Epidermal melanocyte (primary cell): ENCODE data around the gene TEKT2.

Experiments
- DNase-seq: peaks from one replicate; pipeline ENCODE4 v3.0.0; 2011; ENCODE audit warnings: low spot score; ENCODE audit not compliant: insufficient read length

The TEKT2 gene

GRCh38 chr1:36083635-36084496, at the start of gene TEKT2:
TSS of gene TEKT2 (plus strand) at chr1:36084094. CDS start at chr1:36084922, 828 bp downstream.
- peak; percentile 60 for DNase-seq

GRCh38 chr1:36034692-36035091, 49.2 kb upstream of the TEKT2 start:
- no peak for DNase-seq

GRCh38 chr1:36035154-36035553, 48.7 kb upstream of the TEKT2 start:
- DNase-seq: no peak

- no peak for DNase-seq
Measured at GRCh38 chr1:36040238-36040637, 43.7 kb upstream of the TEKT2 start.

- DNase-seq: no peak
Measured at GRCh38 chr1:36051821-36052220, 32.1 kb upstream of the TEKT2 start.

- DNase-seq: no peak
Measured at GRCh38 chr1:36053978-36054377, 29.9 kb upstream of the TEKT2 start.

- DNase-seq: no peak
Measured at GRCh38 chr1:36055706-36056105, 28.2 kb upstream of the TEKT2 start.

- DNase-seq: no peak
Measured at GRCh38 chr1:36062315-36062714, 21.6 kb upstream of the TEKT2 start.

GRCh38 chr1:36067871-36068270, 16.0 kb upstream of the TEKT2 start:
- DNase-seq: no peak

- DNase-seq: no peak
Measured at GRCh38 chr1:36068866-36069265, 15.0 kb upstream of the TEKT2 start.

- no peak for DNase-seq
Measured at GRCh38 chr1:36070349-36070748, 13.5 kb upstream of the TEKT2 start.

- DNase-seq: no peak
Measured at GRCh38 chr1:36076979-36077573, 6.8 kb upstream of the TEKT2 start.

- no peak for DNase-seq
Measured at GRCh38 chr1:36080236-36080635, 3.7 kb upstream of the TEKT2 start.

GRCh38 chr1:36080801-36081200, 3.1 kb upstream of the TEKT2 start:
- no peak for DNase-seq

- DNase-seq: no peak
Measured at GRCh38 chr1:36081926-36082485, 1.9 kb upstream of the TEKT2 start.

- DNase-seq: no peak
Measured at GRCh38 chr1:36083219-36083618, 675 bp upstream of the TEKT2 start.

GRCh38 chr1:36084497-36085115, 712 bp downstream of the TEKT2 start:
- no peak for DNase-seq

- DNase-seq: no peak
Measured at GRCh38 chr1:36085126-36085525, 1.2 kb downstream of the TEKT2 start.

GRCh38 chr1:36085686-36086526, 2.0 kb downstream of the TEKT2 start:
- no peak for DNase-seq

- no peak for DNase-seq
Measured at GRCh38 chr1:36086529-36087232, 2.8 kb downstream of the TEKT2 start.
